ENCODE data around the gene NPC1. TPM values are rescaled to one million over a fixed set of nuclear protein-coding genes. Genes with fewer than 3 reads are reported as not detected.
A peak's percentile ranks its signal among the peaks of the same experiment; 100 is the strongest.

NPC1 gene
- 10 to 100 TPM; 29.9 to 32.3 TPM for total RNA-seq

- H3K4me1 ChIP-seq, result peaks cover 4% of the 10 kb centered on the region
- no peaks in the 10 kb centered on the region for H3K36me3 ChIP-seq
- H3K9ac ChIP-seq (ENCODE audit: low read depth in 2 of 2, low read length in 2 of 2), result peak within 1 kb of the TSS; percentile 82 to 90
- no peaks in the 10 kb centered on the region for H3K9me3 ChIP-seq
- intact Hi-C loops (cut with DNase I), result loop anchor here (2.0 kb wide), 1 partner anchor 72 kb away; no protein-coding TSS in a partner anchor
- H3K4me3 ChIP-seq, result peak within 1 kb of the TSS; percentile 94
- peak; percentile 96 for TF ChIP-seq CTCF (IDR thresholded peaks at IDR 0.05)
- DNase-seq, result peak; percentile 95
- H3K27me3 ChIP-seq, result no peaks in the 10 kb centered on the region
- peak within 1 kb of the TSS; percentile 100 for H3K27ac ChIP-seq
Measured at GRCh38 chr18:23586249-23587196, at the start of gene NPC1. Gene NPC1 (minus strand): TSS chr18:23586506. CDS start chr18:23586343, 163 bp downstream.

- DNase-seq, result no peak
- no peaks in the 10 kb centered on the region for H3K9me3 ChIP-seq
Measured at GRCh38 chr18:23636071-23636399, 49.7 kb upstream of the NPC1 start.

GRCh38 chr18:23635283-23636070 is 49.2 kb upstream of the NPC1 start:
- Histone ChIP-seq H3K4me3 (no peak overlapping the region), H3K9ac (ENCODE audit: low read depth in 2 of 2, low read length in 2 of 2) (no peak overlapping the region), H3K27ac (no peak overlapping the region), H3K36me3 (no peaks in the 10 kb centered on the region), H3K9me3 (no peaks in the 10 kb centered on the region), H3K27me3 (no peaks in the 10 kb centered on the region), H3K4me1 (no peaks in the 10 kb centered on the region)
- no peak for TF ChIP-seq CTCF (IDR thresholded peaks at IDR 0.05)
- intact Hi-C loops (cut with DNase I), result no loop called here
- no peak for DNase-seq

More at GRCh38 chr18:23636071-23636399, 49.7 kb upstream of the NPC1 start:
- Histone ChIP-seq H3K9ac (ENCODE audit: low read depth in 2 of 2, low read length in 2 of 2) (no peak overlapping the region), H3K36me3 (no peaks in the 10 kb centered on the region), H3K4me1 (no peaks in the 10 kb centered on the region), H3K27me3 (no peaks in the 10 kb centered on the region), H3K27ac (no peak overlapping the region), H3K4me3 (no peak overlapping the region)
- intact Hi-C loops (cut with DNase I), result no loop called here
- TF ChIP-seq CTCF (IDR thresholded peaks at IDR 0.05), result no peak

GRCh38 chr18:23634692-23635091 is 48.4 kb upstream of the NPC1 start:
- Histone ChIP-seq H3K9me3 (no peaks in the 10 kb centered on the region), H3K36me3 (no peaks in the 10 kb centered on the region), H3K27me3 (no peaks in the 10 kb centered on the region), H3K9ac (ENCODE audit: low read depth in 2 of 2, low read length in 2 of 2) (no peak overlapping the region), H3K4me3 (no peak overlapping the region), H3K27ac (no peak overlapping the region), H3K4me1 (peaks cover 2% of the 10 kb centered on the region)
- intact Hi-C loops (cut with DNase I), result no loop called here
- no peak for TF ChIP-seq CTCF (IDR thresholded peaks at IDR 0.05)
- DNase-seq, result no peak

- Histone ChIP-seq H3K9me3 (no peaks in the 10 kb centered on the region), H3K27me3 (no peaks in the 10 kb centered on the region), H3K9ac (ENCODE audit: low read depth in 2 of 2, low read length in 2 of 2) (no peak overlapping the region), H3K4me1 (peaks cover 3% of the 10 kb centered on the region), H3K36me3 (no peaks in the 10 kb centered on the region), H3K27ac (no peak overlapping the region), H3K4me3 (no peak overlapping the region)
- intact Hi-C loops (cut with DNase I), result no loop called here
- no peak for DNase-seq
- TF ChIP-seq CTCF (IDR thresholded peaks at IDR 0.05), result no peak
Measured at GRCh38 chr18:23632615-23633014, 46.3 kb upstream of the NPC1 start.

All from colonic mucosa (tissue), 4 donors.